Stimulated activated CD4-positive, alpha-beta T cell treated with anti-CD3 and anti-CD28 coated beads, TNF-alpha, amount 100 ng/mL, for 1 hour (primary cell): ENCODE measurements around the gene MVB12A.

Experiments used
- DNase-seq, 3 donors: peaks; one replicate each; pipeline ENCODE4 v3.0.0-alpha.2; 2020; ENCODE audit warnings: low read depth in 3 of 3, low spot score in 1 of 3

MVB12A gene

DNA sequence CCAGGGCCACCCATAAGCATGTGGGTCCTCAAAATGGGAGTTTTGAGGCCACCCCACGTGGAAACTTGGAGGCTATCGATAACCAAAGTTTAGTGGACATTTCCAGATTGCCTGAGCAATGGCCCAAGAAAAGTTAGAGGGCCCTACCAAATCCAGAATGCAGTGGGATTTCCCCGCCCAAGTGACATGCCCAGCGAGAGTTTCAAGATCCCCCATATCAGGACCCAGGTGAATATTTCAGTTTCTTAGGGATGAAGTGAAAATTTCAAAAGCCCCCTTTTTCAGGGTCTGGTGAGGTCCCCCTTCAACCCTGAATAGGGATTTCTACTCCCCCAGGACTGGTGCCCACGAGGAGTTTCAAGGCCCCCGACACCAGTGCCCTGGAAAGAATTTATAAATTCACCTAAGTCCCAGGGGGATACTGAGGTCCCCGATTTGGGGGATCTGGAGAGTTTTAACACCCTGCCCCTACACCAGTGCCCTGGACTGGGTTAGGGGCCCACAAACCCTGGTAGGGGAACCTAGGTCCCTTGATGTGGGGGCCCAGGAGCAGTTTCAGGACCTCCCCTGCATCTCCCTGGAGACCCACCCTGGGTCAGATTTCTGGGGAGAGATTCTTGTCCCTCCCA is 15.1 kb upstream of the MVB12A start:
- DNase-seq: no peak

DNA sequence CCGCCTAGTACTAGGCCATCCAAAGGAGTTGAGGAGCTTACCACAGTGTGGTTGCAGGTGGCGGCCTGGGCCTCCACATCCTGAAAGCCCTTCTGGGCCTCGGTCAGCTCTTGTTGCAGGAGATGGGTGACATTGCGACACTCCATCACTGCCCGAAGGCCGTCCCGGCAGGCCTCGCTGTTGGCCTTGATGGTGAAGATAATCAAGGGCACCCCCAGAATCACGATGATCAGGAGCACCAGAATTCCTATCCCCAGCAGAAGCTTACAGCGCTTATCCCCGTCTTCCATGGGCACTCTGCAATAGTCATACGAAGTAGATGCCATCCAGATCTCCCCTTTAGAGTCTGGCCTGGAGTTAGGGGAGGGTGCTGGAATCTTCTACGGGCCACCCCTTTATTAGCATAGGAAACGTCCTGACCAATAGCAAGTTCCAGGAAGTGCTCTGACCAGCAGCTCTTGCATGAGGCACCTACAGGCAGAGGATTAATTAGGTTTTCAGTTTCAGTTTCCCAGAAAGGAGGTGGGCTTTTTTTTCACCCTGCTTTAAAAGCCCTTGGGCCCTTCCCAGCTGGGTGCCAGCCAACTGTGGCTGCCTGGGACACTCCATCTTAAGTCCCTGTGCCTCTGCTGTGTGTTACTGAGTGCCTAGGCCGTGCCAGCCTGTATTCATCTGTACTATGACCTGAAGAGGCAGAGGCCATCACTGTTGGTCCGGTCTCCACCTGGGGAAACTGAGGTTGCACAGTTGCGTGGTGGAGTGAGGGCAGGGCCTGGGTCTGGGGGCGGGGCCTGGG is 14.4 kb upstream of the MVB12A start, which contains the start of gene BST2:
Gene BST2, minus strand, starts transcription at position 381 of the 796 bp plus-strand sequence. Its CDS starts 55 bp downstream, at position 326.
- DNase-seq: no peak

DNA sequence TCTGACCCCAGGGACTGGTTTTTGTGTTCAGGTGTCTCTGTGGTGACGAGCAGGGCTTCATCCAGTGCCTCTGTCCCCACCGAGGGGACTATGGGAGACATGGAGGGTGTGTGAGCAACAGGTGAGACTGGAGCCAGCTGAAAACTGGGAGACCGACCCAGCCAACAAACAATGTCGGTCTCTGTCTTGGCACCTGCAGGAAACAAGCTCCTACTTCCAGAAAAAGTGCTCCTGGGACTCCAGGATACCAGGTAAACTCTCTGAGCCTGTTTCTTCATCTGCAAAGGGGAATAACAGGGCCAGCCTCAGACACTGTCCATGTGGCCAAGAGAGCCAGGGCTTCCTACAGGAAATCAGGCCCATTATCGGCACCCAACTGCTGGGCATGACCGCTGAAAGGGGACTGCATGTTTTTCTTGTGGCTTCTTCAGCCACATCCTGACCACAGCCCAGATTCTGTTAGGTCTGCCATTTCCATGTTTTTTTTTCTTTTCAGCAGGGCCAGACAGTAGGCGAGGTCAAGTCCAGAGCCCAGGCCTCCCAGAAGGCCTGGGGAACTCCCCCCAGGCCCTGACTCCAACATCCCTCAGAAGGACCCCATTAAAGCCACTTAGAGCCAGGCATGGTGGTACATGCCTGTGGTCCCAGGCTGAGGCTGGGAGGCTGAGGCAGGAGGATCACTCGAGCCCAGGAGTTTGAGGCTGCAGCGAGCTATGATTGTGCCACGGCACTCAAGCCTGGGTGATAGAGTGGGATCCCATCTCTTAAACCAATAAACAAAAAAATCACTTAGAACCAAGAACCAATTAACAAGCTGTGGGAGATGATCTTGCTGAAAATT is 13.6 kb upstream of the MVB12A start:
- DNase-seq: no peak

DNA sequence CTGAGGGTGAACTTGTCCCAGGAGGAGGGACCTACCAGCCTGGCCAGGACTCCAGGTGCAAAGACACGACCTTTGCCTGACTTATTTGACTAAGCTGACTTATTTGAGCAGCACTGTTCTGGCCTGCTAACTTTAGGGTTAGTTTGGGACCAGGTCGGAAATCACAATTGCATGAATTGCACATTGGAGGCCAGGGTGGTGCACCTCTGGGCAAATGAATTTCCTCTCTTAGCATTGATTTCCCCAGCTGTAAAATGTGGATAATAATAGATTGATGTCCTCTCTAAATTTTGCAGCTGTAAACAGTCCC is 13.0 kb upstream of the MVB12A start:
- no peak for DNase-seq

DNA sequence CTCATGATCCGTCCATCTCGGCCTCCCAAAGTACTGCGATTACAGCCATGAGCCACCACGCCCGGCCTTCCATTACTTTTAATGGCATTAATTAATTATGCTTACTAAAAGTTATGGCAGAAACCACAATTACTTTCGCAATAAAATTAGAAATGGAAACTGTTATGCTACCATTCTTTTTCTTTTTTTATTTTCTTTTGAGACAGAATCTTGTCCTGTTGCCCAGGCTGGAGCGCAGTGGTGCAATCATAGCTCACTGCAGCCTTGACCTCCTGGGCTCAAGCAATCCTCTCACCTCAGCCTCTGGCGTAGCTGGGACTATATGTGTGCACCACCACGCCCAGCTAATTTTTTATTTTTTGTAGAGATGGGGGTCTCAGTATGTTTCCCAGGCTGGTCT is 9.9 kb upstream of the MVB12A start:
- DNase-seq: no peak

DNA sequence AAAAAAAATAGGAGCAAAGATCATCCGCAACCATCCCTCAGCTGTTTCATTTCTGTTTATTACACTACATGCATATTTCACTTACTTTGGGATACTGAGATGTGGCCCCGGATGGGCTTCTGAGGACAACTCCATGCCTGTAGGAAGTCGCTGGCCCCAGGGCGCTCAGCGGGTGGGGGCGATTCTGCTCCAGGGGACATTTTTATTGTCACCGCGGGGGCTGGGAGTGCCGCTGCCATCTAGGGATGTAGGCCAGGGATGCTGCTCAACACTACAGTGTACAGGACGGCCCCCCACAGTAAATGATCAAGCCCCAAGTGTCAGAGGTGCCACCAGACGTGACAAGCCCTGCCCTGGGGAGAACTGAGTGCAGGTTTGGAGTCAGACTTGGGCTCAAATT is 8.0 kb upstream of the MVB12A start:
- no peak for DNase-seq

DNA sequence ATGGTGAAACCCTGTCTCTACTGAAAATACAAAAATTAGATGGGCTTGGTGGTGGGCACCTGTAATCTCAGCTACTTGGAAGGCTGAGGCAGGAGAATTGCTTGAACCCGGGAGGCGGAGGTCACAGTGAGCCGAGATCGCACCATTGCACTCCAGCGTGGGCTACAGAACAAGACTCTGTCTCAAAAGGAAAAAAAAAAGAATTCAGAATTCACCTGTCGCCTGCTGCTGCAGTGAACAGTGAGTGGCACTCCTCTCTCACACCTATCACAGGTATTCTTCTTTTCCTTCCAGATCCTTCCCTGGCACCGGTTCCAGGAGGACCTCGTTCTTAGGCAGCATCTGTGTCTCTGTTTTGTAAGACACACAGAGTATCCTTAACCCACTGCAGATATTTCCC is 5.8 kb upstream of the MVB12A start:
- no peak for DNase-seq

DNA sequence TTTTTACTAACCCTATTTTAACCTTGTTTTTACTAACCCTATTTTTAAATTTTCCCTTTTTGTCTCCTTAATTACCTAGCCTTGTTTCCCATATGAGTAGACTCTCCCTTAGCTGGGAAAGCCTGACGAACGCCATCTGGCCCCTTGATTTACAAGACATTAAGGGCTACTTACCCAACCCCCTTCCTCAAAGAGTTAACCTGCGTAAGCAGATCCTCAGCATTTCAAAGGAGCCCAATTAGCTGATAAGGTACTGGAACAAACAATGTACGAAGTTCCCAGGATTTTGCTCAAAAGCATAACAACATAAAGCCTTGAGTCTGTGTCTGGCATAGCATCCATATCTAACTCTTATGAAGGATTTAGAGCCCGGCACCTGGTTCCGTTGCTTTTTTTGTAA is 4.7 kb upstream of the MVB12A start:
- no peak for DNase-seq

DNA sequence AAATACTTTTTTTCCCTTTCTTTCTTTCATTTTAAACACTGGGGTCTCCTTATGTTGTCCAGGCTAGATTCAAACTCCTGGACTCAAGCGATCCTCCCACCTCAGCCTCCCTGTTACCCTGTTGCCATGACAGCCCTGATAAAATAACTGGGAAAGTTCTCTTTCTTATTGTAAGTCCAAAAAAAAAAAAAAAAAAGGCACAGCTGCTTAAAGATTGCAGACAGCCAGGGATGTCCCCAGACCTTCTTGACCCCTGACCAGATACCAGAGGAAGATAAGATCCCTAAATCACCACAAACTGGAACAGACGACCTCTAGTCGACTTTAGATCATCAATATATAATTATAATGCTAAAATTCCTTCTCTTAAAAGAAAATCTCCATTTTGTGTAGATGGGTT is 1.1 kb upstream of the MVB12A start:
- DNase-seq: no peak

DNA sequence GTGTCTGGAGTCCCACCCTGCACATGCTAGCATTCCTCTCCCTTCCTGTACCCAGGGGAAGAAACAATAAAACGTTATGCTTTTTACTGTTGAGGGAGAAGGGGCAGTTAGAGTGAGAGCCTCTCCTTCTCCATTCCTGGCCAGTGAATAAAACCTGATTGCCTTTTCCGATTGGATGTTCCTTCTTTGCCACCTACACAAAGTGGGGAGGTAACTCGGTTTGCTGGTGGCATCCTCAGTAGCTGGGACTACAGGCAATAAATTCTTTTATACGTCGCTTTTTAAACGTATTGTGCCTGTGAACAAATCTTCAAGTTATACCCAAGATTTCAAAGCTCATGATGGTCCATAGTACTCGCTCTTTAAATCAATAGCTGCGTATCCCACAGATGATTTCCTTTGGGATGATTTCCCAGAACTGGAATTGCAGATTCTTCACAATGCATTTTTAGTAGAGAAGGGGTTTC is 660 bp upstream of the MVB12A start:
- DNase-seq: no peak

DNA sequence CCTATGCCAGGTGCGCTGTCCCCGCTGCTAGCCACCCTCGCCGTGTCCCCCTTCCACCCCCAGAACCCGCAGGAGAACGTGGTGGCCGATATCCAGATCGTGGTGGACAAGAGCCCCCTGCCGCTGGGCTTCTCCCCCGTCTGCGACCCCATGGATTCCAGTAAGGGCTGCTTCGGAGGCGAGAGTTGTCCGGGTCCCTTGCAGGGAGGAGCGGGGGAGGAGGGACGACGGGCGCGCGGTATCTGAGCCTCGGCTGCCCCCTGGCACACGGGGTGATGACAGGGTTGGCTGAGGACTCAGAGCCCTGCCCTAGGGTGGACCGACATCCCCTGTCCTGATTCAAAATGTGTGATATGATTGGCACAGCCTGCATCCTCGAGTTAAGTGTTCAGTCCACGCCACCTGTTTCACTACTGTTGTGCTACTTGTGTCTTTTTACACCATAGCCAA is 653 bp downstream of the MVB12A start:
- DNase-seq: no peak

DNA sequence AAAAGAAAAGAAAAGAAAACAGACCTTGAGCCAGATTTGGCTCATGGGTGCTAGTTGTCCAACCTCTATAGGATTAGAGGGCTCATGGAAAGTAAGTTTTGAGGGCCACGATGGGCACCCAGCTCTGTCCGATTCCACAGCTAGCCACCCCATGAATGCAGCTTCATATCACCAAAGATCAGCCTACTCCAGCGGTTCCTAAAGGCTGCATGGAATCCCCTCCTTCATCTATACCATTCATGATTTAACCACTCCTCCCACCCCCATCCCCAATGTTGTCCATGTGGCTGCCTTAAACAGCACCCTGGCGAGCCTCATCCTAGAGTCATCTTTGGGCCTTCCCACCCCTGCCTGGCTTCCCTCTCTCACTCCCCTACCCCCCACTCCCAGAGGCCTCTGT is 2.1 kb downstream of the MVB12A start:
- no peak for DNase-seq

DNA sequence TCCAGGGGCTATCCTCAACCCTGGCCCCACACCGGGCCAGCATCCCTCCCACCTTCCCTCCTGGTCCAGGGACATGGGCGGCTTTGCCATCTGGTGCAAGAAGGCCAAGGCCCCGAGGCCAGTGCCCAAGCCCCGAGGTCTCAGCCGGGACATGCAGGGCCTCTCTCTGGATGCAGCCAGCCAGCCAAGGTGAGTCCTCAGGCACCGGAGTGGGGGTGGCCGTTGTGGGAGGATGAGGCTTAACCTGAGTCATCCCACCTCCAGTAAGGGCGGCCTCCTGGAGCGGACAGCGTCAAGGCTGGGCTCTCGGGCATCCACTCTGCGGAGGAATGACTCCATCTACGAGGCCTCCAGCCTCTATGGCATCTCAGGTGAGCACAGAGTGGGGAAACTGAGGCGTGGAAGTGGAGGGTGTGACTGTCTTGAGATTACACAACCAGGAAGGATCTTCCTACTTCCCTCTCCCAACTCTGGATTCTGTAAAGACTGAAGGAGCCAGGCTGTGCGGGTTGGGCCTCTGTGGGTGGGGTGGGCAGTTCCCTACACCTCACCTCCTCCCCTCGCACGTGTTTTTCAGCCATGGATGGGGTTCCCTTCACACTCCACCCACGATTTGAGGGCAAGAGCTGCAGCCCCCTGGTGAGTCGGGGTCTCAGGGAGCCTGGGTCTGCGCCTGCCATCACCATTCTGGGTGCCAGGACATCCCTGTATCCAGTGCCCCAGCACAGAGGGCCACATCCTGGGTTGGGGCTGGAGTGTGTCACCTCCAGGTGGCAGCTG is 3.8 kb downstream of the MVB12A start:
- DNase-seq: no peak

DNA sequence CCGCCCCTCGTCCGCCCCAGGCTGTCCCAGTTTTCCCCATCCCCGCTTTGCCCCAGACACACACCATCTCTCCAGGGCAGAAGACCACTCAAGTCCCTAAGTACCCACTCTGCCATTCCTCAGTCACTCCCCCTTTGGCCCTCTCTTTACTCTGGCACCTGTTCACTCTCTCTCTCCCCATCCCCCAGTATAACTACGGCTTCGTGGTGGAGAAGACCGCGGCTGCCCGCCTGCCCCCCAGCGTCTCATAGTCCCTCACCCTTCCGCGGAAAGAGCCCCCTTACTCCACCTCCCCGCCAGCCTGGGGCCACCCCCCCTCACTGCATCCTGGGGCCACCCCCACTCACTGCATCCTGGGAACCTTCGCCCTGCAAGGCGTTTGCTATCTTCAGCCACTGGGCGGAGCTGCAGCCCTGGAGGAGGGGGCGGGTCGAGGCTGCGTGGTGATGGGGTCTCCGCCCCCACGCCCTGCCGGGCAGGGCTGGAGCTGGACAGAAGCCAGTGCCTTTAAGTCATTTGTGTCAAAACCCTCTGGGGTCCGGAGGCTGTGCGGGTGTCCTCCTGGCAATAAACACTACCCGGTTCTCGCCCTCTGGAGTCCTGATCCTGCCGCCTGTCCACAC is 5.0 kb downstream of the MVB12A start:
- no peak for DNase-seq

DNA sequence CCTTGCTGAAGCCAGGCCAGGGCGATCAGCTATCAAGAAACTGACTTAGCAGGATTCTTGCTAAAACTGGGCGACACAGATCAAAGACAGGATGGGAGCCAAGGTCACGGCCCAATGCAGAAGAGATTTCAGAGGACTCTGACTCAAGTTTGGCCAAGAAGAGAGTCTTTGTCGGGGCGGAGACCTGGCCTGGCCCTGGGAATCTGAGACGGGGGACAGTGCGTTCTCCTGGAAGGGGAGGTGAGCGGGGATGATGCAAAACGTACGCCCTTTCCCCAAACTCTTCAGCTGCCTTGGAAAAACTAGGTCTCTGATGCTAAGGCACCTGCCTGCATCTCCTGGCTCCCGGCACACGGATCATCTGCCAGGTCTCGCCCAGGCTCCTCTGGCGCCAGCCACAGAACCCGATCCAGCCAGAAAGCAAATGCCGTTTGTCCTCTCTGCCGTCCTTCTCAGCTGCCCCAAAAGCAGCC is 9.8 kb downstream of the MVB12A start:
- DNase-seq: no peak

DNA sequence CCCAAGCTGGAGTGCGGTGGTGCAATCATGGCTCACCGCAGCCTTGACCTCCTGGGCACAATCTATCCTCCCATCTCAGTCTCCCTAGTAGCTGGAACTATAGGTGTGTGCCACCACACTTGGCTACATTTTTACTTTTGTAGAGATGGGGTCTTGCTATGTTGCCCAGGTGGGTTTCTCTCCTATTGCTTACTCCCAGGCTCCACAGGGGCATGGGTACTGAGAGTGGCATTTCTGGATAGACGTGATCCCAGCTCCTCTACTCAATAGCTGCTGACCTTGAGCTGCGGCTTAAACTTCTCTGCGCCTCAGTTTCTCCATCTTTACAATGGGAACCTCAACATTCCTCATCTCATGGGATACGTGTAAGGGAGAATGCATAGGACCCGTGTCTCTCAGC is 11.6 kb downstream of the MVB12A start:
- no peak for DNase-seq

DNA sequence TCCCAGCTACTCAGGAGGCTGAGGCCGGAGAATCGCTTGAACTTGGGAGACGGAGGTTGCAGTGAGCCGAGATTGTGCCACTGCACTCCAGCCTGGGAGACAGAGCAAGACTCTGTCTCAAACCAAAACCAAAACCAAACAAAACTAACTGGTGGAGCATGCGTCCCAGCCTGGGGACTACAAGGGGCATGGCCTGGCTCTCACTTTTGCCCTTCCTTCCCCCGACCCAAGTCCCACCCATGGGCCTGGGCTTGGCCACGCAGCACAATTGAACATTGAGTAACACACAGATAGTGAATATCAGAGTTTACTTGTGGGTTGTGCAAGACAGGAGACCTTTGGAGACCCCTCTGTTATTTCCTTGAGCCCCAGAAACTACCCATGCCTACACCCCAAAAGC is 15.4 kb downstream of the MVB12A start:
- no peak for DNase-seq

DNA sequence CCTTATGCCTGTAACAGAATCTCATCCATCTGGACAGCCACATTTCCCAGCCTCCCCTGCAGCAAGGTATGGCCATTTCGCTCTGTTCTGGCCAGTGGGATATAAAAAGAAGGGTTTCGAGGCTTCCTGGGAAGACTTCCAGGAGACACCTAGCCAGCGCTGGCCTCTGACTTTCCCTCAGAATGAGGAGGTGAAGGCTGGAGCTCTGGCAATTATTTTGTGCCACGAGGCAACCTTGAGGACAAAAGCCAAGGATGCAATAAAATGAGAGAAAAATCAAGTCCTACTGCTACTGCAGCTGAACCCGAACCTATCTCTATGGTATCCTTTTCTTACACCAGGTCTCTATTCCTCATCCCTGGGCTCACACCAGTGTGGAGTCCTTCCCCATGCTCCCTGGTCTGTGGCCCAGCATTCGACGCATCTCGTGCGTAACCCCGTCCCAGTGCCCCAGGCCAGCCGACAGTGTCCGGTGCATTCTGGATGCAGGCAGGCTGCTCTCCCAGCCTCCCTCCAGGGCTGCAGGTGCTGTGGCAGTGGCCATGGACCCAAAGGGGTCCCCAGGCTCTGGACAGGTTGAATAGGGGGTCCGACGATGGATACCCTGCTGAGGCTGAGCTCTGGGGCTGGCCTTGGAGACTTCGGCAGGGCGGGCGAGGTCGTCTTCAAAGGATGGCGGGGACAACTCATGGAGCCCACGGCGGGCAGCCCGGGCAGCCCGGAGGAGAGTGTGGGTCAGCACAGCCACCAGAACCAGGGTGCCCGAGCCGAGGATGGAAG is 16.4 kb downstream of the MVB12A start:
- no peak for DNase-seq

DNA sequence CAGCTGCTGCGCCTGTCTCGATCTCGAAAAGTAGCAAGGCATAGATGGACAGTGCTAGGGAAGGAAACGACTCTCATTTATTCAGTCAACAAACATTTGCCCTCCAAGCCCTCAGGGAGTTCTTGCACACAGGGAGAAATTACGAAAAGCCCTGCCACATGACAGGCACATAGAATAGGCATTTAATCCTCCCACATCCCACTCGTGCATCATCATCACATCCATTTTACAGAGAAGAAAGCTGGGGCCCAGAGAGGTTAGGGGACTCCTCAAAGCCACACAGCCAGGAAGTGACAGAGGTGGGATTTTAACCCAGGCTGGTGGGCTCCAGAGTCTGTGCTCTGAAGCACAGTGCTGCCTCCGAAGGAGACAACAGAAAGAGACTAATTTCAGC is 17.0 kb downstream of the MVB12A start:
- no peak for DNase-seq
